MM.1S (cell line): ENCODE results near the gene NBEAL2.

Experiments used
- DNase-seq: peaks from one replicate; pipeline ENCODE4 v3.0.0-alpha.2; 2015
- H2AFZ ChIP-seq: fragments of 300-600 bp; sonication (generic); 2 replicates; pipeline ENCODE4 v1.6.0; 2016; ENCODE audit warnings: antibody characterized with exemption, low read length
- H3F3A ChIP-seq: fragments of 300-600 bp; sonication (generic); 2 replicates; pipeline ENCODE4 v1.6.1; 2016; ENCODE audit warnings: mild to moderate bottlenecking, antibody characterized with exemption, low read length, moderate library complexity, mixed read lengths; ENCODE audit not compliant: insufficient read depth
- H3K27ac ChIP-seq: fragments of 300-600 bp; sonication (generic); 2 replicates; pipeline ENCODE4 v1.5.1; 2016; ENCODE audit warnings: mild to moderate bottlenecking, low read length
- H3K27me3 ChIP-seq: fragments of 300-600 bp; sonication (generic); replicated peaks from 2 replicates; pipeline ENCODE4 v1.6.0; 2016; ENCODE audit warnings: low read length; ENCODE audit not compliant: insufficient read depth
- H3K36me3 ChIP-seq: fragments of 300-600 bp; sonication (generic); replicated peaks from 2 replicates; pipeline ENCODE4 v1.6.1; 2016; ENCODE audit warnings: mild to moderate bottlenecking, low read length, mixed read lengths; ENCODE audit not compliant: insufficient read depth
- H3K4me1 ChIP-seq: fragments of 300-600 bp; sonication (generic); 2 replicates; pipeline ENCODE4 v1.6.1; 2016; ENCODE audit warnings: low read length, mixed read lengths
- H3K4me2 ChIP-seq: fragments of 300-600 bp; sonication (generic); 2 replicates; pipeline ENCODE4 v1.6.0; 2016; ENCODE audit warnings: low read depth, low read length
- H3K4me3 ChIP-seq: fragments of 300-600 bp; sonication (generic); 2 replicates; pipeline ENCODE4 v1.5.1; 2016; ENCODE audit warnings: low read length, mixed read lengths
- H3K79me2 ChIP-seq: fragments of 300-600 bp; sonication (generic); 2 replicates; pipeline ENCODE4 v1.6.1; 2016; ENCODE audit warnings: mixed run types, low read length, mixed read lengths
- H3K9ac ChIP-seq: fragments of 300-600 bp; sonication (generic); 2 replicates; pipeline ENCODE4 v1.6.1; 2016; ENCODE audit warnings: low read length, mixed read lengths
- H3K9me2 ChIP-seq: fragments of 300-600 bp; sonication (generic); replicated peaks from 2 replicates; pipeline ENCODE4 v1.6.1; 2016; ENCODE audit warnings: mild to moderate bottlenecking, low read length, mixed read lengths; ENCODE audit not compliant: insufficient read depth
- H3K9me3 ChIP-seq: fragments of 300-600 bp; sonication (generic); replicated peaks from 2 replicates; pipeline ENCODE4 v1.6.1; 2016; ENCODE audit warnings: mild to moderate bottlenecking, low read length, mixed read lengths; ENCODE audit not compliant: insufficient read depth
- H4K20me1 ChIP-seq: fragments of 300-600 bp; sonication (generic); 2 replicates; pipeline ENCODE4 v1.6.1; 2016; ENCODE audit warnings: mild to moderate bottlenecking, low read length, moderate library complexity, mixed read lengths; ENCODE audit not compliant: insufficient read depth
- EZH2 ChIP-seq: fragments of 300-600 bp; sonication (generic); optimal IDR thresholded peaks from 2 replicates; pipeline ENCODE3; 2017; ENCODE audit warnings: low read depth, mild to moderate bottlenecking, antibody characterized with exemption, low read length, mixed read lengths
- EZH2phosphoT487 ChIP-seq: fragments of 300-600 bp; sonication (generic); IDR thresholded peaks from 2 replicates; pipeline ENCODE4 v1.6.1; 2018; ENCODE audit warnings: antibody characterized with exemption, low read length
- TF ChIP-seq, protein P1 (sequence below): fragments of 300-600 bp; sonication (generic); IDR thresholded peaks from 2 replicates; pipeline ENCODE4 v1.5.1; 2016; ENCODE audit warnings: antibody characterized with exemption, low read length, mixed read lengths

The NBEAL2 gene

DNA sequence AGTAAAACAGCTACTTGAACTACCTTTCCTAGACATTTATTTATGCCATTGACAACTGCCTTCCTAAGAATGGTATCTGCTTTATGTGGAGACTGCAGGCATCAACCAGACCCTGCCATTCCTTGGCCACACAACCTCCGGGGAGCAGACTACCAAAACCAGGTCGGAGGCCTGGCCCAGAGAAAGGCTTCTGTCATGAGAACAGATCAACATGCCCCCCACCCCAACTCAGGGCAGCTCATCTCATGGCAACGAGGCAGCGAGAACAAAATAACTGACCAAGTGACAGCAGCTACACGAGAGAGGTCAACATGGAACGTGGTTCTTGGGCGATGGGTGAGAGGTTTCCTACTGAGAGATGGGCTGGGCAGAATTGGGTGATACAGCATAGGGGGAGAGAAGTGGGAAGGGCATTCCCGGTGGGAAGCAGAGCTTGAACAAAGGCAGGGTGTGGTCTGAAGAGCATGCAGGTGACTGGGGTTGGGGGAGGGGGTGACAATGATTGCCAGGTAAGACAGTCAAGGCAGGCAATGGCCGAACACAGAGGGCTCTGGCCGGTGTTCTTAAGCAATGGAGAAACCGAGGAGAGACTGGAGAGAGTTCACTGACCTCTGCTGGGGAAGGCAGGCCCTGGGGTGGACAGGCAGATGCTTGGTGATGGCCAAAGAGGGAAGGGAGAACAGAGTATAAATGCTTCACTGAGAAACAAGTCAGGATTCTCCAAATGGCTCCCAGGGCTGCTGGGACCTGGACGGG lies 36.8 kb upstream of the NBEAL2 start:
- Histone ChIP-seq H3K9me2 (no peaks in the 10 kb centered on the region), H2AFZ (no peak overlapping the region), H3K4me1 (no peaks in the 10 kb centered on the region), H3K4me2 (no peak overlapping the region), H3K9me3 (no peaks in the 10 kb centered on the region), H3K9ac (no peak overlapping the region), H3K36me3 (no peaks in the 10 kb centered on the region), H3K4me3 (no peak overlapping the region), H3K27me3 (no peaks in the 10 kb centered on the region), H3F3A (no peaks in the 10 kb centered on the region), H3K27ac (no peak overlapping the region), H3K79me2 (peaks cover 96% of the 10 kb centered on the region), H4K20me1 (peaks cover 70% of the 10 kb centered on the region)
- DNase-seq, result no peak
- TF ChIP-seq, protein P1, sequence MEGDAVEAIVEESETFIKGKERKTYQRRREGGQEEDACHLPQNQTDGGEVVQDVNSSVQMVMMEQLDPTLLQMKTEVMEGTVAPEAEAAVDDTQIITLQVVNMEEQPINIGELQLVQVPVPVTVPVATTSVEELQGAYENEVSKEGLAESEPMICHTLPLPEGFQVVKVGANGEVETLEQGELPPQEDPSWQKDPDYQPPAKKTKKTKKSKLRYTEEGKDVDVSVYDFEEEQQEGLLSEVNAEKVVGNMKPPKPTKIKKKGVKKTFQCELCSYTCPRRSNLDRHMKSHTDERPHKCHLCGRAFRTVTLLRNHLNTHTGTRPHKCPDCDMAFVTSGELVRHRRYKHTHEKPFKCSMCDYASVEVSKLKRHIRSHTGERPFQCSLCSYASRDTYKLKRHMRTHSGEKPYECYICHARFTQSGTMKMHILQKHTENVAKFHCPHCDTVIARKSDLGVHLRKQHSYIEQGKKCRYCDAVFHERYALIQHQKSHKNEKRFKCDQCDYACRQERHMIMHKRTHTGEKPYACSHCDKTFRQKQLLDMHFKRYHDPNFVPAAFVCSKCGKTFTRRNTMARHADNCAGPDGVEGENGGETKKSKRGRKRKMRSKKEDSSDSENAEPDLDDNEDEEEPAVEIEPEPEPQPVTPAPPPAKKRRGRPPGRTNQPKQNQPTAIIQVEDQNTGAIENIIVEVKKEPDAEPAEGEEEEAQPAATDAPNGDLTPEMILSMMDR, result no peak
- TF ChIP-seq EZH2, result no peak

DNA sequence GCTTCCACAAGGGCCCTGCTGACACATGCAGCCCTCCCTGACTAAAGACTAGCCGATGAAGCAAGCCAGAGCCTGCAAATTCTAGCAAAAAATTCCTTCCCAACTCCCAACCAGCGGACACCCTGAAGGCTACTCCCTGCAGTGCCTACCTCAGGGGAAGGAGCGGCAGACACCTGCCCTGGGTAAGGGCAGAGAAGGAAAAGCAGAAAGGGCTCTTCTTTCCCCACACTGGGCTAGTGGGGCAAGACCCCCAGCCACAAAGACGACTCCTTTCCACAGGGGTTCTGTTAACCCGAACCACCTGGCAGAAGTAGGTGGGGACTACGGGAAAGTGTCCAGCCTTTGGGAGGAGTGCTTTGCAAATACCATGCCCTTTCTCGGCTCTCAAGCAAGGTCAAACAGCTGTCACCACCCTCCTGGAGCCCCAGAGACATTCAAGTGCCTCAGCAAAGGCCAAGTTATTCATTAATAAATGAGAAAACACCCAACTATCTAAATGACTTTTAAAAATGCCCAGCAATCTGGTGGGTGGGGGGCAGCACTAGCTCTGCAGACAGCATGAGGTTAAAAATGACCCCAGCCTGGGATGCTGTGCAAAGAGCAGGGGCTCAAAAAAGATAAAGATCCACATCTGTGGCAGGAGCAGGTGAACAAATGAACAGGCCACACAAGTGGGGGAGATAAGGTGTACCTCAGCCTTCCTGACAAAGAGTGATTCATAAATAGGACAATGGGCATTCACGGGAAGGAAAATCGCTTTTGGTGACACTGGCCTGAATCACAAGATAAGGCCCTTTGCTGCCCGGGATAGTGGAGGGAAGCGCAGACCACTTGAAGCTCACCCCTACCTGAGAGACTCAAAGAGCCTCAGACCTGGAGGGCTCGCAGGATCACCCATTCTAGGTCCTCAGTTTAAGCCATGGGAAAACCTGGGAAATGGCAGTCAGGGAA lies 36.0 kb upstream of the NBEAL2 start:
- Histone ChIP-seq H3K9me2 (no peaks in the 10 kb centered on the region), H3K27me3 (no peaks in the 10 kb centered on the region), H3K4me3 (no peak overlapping the region), H3K4me1 (no peaks in the 10 kb centered on the region), H4K20me1 (peaks cover 76% of the 10 kb centered on the region), H3K27ac (no peak overlapping the region), H3K9ac (no peak overlapping the region), H3F3A (no peaks in the 10 kb centered on the region), H3K4me2 (no peak overlapping the region), H3K79me2 (peaks cover 96% of the 10 kb centered on the region), H2AFZ (no peak overlapping the region), H3K36me3 (peaks cover 3% of the 10 kb centered on the region; the same call in 1 of the 2 replicates), H3K9me3 (no peaks in the 10 kb centered on the region)
- TF ChIP-seq EZH2, result no peak
- TF ChIP-seq EZH2phosphoT487, result no peak
- TF ChIP-seq, protein P1, result no peak
- no peak for DNase-seq

DNA sequence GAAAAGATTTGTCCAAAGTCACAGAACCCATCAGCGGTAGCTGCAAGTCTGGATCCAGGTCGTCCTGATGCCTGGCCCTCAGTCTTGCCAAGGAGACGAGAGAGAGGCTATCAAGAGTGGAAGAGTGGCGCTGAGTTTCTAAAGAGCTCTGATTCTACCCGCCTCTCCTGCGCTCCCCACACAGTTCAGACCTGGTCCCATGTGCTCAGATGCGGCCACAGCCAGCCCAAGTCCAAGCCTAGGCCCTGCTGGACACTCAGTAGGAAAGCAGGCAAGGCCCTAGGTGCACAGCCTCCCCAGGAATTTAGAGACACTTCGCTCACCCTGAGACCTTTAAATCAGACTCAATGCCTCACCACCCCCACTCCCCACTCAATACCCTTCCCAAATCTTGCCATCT lies 35.3 kb upstream of the NBEAL2 start:
- H3F3A ChIP-seq, result no peaks in the 10 kb centered on the region
- no peak overlapping the region for H3K9ac ChIP-seq
- no peak overlapping the region for H3K4me3 ChIP-seq
- no peaks in the 10 kb centered on the region for H3K9me3 ChIP-seq
- H3K27ac ChIP-seq, result no peak overlapping the region
- peaks cover 83% of the 10 kb centered on the region for H4K20me1 ChIP-seq
- peaks cover 98% of the 10 kb centered on the region for H3K79me2 ChIP-seq
- H2AFZ ChIP-seq, result no peak overlapping the region
- no peak for DNase-seq
- H3K9me2 ChIP-seq, result no peaks in the 10 kb centered on the region
- no peaks in the 10 kb centered on the region for H3K27me3 ChIP-seq
- peaks cover 3% of the 10 kb centered on the region; the same call in 1 of the 2 replicates for H3K36me3 ChIP-seq
- H3K4me1 ChIP-seq, result peaks cover 2% of the 10 kb centered on the region
- TF ChIP-seq, protein P1, result no peak
- no peak for TF ChIP-seq EZH2phosphoT487
- TF ChIP-seq EZH2, result no peak
- no peak overlapping the region for H3K4me2 ChIP-seq
